T-helper 2 cell treated with Interferon-gamma antibody and Interleukin-4, amounts not matched to agents 5 μg/mL and 100 μg/mL, for 36 hours (primary cell): Measurements from ENCODE around the gene ADRA2C.

Source experiments
- DNase-seq: peaks from one replicate; pipeline ENCODE4 v3.0.0; 2021; ENCODE audit warnings: low spot score
- H3K27ac Mint-ChIP-seq: one replicate; pipeline ENCODE4 v1.8.0; 2021; ENCODE audit warnings: mild to moderate bottlenecking, mixed read lengths
- H3K27me3 Mint-ChIP-seq: one replicate; pipeline ENCODE4 v1.8.0; 2021; ENCODE audit warnings: low read depth, mixed read lengths
- H3K36me3 Mint-ChIP-seq: one replicate; pipeline ENCODE4 v1.8.0; 2021; ENCODE audit warnings: low read depth, mixed read lengths
- H3K4me1 Mint-ChIP-seq: one replicate; pipeline ENCODE4 v1.8.0; 2021; ENCODE audit warnings: low read depth, mixed read lengths
- H3K4me3 Mint-ChIP-seq: one replicate; pipeline ENCODE4 v1.8.0; 2022; ENCODE audit warnings: mild to moderate bottlenecking, moderate library complexity, mixed read lengths
- H3K9me3 Mint-ChIP-seq: one replicate; pipeline ENCODE4 v1.8.0; 2021; ENCODE audit warnings: mixed read lengths

The ADRA2C gene

DNA sequence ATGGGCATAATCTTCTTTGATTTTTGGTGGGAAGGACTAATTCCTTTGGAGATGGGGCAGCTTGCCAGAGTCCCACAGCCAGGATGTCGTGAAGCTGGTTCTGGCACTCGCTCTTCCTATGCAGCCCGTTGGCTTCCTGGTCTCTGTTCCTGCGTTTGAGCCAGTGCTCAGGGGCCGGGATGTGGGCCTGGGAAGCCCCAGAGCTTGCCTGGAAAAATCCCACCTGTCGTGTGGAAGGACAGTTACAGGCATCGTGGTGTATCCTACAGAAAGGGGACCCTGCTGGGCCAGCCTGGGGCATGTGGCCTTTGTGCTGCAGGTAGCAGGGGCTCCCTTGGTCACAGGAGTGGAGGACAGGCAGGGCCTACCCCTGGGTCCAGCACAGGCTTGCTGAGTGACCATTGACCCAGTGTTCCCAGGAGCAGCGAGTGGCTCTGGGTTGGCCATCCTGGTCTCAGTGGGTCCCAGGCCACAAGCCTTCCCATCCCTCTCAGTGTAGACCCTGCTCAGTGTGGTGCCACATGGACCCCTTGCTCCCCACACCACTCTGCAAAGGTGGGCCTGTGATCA lies 50.2 kb downstream of the ADRA2C start:
- Mint-ChIP-seq H3K4me3 (no peak overlapping the region), H3K27ac (no peak overlapping the region), H3K4me1 (no peaks in the 10 kb centered on the region), H3K36me3 (no peaks in the 10 kb centered on the region), H3K9me3 (no peaks in the 10 kb centered on the region), H3K27me3 (no peaks in the 10 kb centered on the region)
- no peak for DNase-seq

- no peaks in the 10 kb centered on the region for H3K4me1 Mint-ChIP-seq
- H3K27me3 Mint-ChIP-seq: no peaks in the 10 kb centered on the region
- no peak overlapping the region for H3K4me3 Mint-ChIP-seq
- no peak overlapping the region for H3K27ac Mint-ChIP-seq
- no peaks in the 10 kb centered on the region for H3K9me3 Mint-ChIP-seq
- no peak for DNase-seq
- no peaks in the 10 kb centered on the region for H3K36me3 Mint-ChIP-seq
Measured at GRCh38 chr4:3816983-3817960, 51.1 kb downstream of the ADRA2C start.
